Cardiac fibroblast (primary cell): Measurements from ENCODE around the gene USP34.

Source experiments
- DNase-seq, 2 donors: peaks; one replicate each; pipeline versions ENCODE4 v3.0.0 to v3.0.0-alpha.2; 2010; ENCODE audit warnings: low read depth in 2 of 2
- H3K4me3 ChIP-seq, 2 donors: replicated peaks in 1 of 2; 1 replicate in 1 of 2; 2 replicates in 1 of 2; pipeline ENCODE4 v1.5.1; 2011; ENCODE audit warnings: low read depth in 2 of 2, low read length in 2 of 2, mild to moderate bottlenecking in 2 of 2, moderate library complexity in 1 of 2
- CTCF ChIP-seq: IDR thresholded peaks from one replicate; pipeline ENCODE4 v1.5.1; 2011; ENCODE audit warnings: low read depth, mild to moderate bottlenecking, low read length, inconsistent platforms

The USP34 gene

GRCh38 chr2:61233581-61233980 is 237.3 kb downstream of the USP34 start:
- no peak for TF ChIP-seq CTCF
- peak in 1 of 2 donors; percentile 14 for DNase-seq
- H3K4me3 ChIP-seq: no peak overlapping the region

DNA sequence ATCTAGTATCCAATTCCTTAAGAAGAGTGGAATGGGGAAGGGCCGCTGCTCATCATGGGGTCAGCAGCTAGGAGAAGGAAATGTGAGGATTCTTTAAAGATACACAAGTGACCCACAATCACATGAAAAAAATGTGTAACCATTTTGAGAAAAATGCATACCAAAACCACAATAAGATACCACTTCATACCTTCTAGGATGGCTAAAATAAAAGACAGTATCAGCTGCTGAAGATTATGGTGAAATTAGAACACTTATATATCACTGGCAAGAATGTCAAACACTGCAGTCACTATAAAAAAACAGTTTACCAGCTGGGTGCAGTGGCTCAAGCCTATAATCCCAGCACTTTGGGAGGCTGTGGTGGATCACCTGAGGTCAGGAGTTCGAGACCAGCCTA is 241.0 kb downstream of the USP34 start:
- DNase-seq: no peak
- no peak overlapping the region for H3K4me3 ChIP-seq
- no peak for TF ChIP-seq CTCF

GRCh38 chr2:61222567-61222966 is 248.3 kb downstream of the USP34 start:
- no peak overlapping the region for H3K4me3 ChIP-seq
- TF ChIP-seq CTCF: no peak
- no peak for DNase-seq

DNA sequence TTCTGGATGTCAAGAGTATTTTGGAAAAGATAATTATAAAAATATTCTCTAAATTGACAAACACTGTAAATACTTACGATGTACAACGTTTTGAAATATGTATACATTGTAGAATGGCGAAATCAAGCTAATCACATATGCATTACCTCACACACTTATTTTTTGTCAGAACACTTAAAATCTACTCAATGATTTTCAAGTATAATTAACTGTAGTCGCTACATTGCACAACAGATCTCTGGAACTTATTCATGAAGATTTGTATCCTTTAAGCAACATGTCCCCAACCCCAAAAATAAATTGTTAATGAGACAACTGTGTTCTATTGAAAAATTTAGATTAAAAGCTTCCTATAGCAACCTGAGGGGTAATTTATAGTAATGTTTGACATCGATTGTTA is 249.1 kb downstream of the USP34 start:
- TF ChIP-seq CTCF: no peak
- DNase-seq: no peak

GRCh38 chr2:61220768-61221167 is 250.1 kb downstream of the USP34 start:
- peak; percentile 33 to 80 for DNase-seq
- TF ChIP-seq CTCF: no peak

More for the DNA sequence above, 249.1 kb downstream of the USP34 start:
- H3K4me3 ChIP-seq: no peak overlapping the region

DNA sequence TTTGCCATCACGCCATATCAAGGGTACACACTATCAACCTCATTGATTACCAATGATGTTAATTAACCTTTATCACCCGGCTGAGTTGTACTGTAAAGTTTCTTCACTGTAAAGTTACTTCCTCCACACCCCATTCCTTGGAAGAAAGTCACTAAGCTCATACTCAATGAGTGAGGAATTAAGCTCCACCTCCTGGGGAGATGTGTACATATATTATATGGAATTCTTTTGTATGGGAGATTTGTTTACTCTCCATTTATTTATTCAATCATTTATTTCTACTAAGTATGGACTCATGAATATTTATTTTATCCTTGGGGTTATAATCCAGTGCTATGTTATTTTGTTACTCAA is 252.1 kb downstream of the USP34 start:
- no peak overlapping the region for H3K4me3 ChIP-seq
- DNase-seq: no peak
- TF ChIP-seq CTCF: no peak

More at GRCh38 chr2:61220768-61221167, 250.1 kb downstream of the USP34 start:
- no peak overlapping the region for H3K4me3 ChIP-seq

GRCh38 chr2:61218076-61218816 is 252.6 kb downstream of the USP34 start:
- H3K4me3 ChIP-seq: no peak overlapping the region
- no peak for DNase-seq
- no peak for TF ChIP-seq CTCF
